Measurements from ENCODE around the gene KCNK7.

KCNK7 gene

GRCh38 chr11:65585396-65586246 is 10.0 kb downstream of the KCNK7 start:
- no peak for DNase-seq

DNA sequence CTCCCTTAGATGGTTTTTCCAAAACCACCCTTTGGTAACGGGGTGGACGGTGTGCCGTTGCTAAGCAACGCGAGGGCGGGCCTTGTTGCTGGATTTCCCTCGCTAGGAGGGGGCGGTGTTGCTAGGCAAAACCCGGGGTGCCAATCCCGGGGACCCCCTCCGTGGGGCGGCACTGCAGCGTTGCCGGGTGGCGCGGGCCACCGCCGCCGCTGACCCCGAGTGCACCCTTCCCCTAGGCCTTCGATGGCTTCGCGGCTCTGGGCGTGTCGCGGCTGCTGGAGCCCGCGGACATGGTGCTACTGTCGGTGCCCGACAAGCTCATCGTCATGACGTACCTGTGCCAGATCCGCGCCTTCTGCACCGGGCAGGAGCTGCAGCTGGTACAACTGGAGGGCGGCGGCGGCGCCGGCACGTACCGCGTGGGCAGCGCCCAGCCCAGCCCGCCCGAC is 10.9 kb downstream of the KCNK7 start:
- no peak for DNase-seq

GRCh38 chr11:65584106-65584505 is 11.5 kb downstream of the KCNK7 start:
- no peak for DNase-seq

GRCh38 chr11:65583589-65583988 is 12.0 kb downstream of the KCNK7 start:
- DNase-seq, result no peak

DNA sequence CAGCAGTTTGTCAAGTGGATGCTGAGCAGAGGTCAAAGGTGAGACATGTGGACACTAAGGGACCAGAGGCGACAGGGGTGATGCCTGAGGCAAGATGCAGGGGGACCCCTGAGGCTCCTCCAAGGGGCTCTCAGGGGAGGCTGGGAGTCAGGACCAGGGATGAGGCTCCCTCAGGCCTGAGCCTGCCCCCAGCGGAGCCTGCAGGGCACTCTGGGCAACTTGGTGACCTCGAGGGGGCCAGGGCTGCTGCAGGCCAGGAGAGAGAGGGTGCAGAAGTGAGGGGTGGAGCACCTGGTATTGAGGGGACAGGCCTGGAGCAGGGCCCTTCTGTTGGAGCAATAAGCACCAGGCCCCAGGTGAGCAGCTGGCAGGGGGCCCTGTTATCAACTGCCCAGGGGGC is 13.7 kb downstream of the KCNK7 start:
- no peak for DNase-seq

- DNase-seq, result no peak
These were observed 14.8 kb downstream of the KCNK7 start for GRCh38 chr11:65580756-65581155.

DNA sequence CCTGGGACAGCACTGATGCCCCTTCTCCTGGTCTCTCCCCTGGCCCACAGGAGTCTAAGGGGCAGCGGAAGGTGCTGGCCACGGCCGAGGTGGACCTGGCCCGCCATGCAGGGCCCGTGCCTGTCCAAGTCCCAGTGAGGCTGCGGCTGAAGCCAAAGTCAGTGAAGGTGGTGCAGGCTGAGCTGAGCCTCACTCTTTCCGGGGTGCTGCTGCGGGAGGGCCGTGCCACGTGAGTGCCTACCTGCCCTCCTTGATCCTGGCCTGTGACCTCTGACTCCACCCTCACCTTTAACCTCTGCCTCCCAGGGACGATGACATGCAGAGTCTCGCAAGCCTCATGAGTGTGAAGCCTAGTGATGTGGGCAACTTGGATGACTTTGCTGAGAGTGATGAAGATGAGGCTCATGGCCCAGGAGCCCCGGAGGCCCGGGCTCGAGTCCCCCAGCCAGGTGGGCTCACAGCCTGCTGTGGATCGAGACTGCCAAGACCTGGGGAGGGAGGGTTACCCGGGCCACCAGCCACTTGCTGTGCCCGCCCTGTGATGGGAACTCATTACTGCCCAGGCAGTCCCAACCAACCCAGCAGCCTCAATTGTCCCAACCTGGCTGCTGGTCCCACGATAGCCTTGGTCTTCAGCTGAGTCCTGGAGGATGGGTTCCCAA is 15.4 kb downstream of the KCNK7 start:
- DNase-seq, result no peak

GRCh38 chr11:65579291-65579690 is 16.3 kb downstream of the KCNK7 start:
- DNase-seq, result no peak

DNA sequence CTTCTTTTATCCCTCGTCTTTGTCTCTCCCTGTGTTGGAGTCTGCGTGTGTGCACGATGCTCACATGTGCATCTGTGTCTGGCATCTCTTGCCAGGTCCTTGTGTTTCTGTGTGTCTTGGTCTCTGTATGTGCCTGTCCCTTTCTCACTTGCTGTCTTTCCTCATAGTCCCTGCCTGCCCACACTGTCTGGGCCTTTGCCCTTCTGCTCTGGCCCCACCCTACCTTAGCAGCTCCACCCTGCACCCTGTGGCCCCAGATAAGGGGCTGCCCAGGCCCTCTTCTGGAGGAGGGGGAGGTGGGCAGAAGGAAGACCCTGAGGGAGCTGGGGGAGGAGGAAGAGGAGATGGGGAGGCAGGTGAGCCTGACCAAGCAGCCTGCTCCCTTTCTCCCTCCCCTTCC is 16.9 kb downstream of the KCNK7 start:
- no peak for DNase-seq

GRCh38 chr11:65578134-65578533 is 17.5 kb downstream of the KCNK7 start:
- no peak for DNase-seq

DNA sequence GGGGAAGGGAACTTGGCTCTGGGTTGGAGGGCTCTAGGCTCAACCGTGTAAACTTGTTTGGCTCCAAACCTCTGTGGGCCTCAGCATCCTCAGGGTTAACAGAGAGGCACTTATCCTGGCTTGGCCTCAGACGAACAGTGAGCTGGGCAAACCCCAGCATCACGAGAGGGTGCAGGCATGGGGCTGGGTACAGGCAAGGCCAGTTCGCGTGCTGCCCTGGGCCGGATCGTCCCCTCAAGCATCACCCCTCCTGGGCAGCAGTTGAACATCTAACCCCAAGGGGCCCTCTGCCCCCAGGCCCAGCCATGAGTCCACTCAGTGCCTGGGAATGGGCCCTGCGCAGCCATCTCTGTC is 17.9 kb downstream of the KCNK7 start:
- DNase-seq, result no peak

GRCh38 chr11:65576867-65577755 is 18.5 kb downstream of the KCNK7 start:
- no peak for DNase-seq

DNA sequence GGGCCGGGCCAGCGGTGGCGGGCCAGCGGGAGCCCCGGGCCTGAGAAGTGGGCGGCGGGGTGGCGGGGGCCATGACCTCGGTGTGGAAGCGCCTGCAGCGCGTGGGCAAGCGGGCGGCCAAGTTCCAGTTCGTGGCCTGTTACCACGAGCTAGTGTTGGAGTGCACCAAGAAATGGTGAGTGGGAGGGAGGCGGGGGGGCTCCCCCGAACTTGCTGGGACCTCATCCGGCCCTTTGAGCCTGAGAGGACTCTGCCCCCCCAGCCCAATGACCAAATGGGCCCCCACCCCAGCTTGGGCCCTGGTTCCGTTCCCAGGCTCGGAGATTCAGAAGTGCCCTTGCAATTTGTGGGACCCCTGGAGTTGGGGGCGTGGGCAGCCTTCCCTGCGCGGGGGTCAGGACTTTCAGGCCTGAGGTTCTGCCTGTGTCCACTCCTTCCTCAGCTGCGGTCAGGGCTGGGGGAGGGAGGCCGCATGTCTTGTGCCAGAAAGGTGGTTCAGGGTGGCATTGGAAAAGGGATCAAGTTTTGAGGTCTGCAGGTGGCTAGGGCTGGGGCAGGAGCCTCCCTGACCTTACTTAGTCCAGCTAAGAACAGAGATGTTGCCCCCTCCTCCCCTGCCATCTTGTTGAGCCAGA is 19.3 kb downstream of the KCNK7 start:
- DNase-seq, result no peak

DNA sequence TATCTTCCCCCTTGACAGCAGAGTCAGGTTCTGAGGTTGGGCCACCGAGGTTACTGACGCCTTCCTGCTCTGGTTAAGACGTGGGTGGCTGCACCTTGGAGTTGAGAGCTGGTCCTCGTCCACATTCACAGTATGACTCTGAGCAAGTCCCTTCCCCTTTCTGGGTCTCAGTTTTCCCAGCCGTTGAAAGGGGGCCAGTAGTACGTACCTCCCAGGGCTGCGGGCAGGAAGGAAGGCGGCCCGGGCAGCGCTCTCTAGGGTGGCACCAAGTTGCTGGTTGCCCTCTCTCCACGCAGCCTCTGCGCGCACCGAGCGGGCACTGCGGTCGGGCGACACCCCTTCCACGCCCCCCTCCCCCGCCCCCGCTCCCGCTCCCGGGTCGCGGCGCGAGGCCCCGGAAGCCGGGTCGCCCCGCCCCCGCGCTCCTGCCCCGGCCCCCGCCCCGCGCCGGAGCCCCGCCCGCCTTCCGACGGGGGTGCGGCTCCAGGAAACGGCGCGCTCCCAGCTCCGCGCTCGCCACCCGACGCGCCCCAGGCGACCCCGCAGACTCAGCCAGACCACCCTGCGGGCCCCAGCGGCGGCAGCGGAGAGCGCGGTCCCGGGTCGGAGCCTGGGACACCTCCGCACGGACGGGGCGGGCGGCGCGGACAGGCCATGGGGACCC is 19.9 kb downstream of the KCNK7 start, which contains the start of gene EHBP1L1:
Gene EHBP1L1 (plus strand): TSS at position 486 of the 664 bp plus-strand sequence. CDS start 250 bp downstream, outside the sequence.
- DNase-seq, result no peak

GRCh38 chr11:65574811-65575567 is 20.6 kb downstream of the KCNK7 start:
- peak in 1 of 2 experiments; percentile 35 for DNase-seq

GRCh38 chr11:65574109-65574810 is 21.3 kb downstream of the KCNK7 start:
- peak in 1 of 2 experiments; percentile 30 for DNase-seq

GRCh38 chr11:65573391-65574079 is 22.1 kb downstream of the KCNK7 start:
- DNase-seq, result no peak

- DNase-seq, result peak; percentile 23 to 75
These were observed 23.1 kb downstream of the KCNK7 start, which contains the start of gene FAM89B for GRCh38 chr11:65572356-65573051. Gene FAM89B (plus strand): TSS chr11:65572538. CDS start chr11:65572670, 132 bp downstream.

DNA sequence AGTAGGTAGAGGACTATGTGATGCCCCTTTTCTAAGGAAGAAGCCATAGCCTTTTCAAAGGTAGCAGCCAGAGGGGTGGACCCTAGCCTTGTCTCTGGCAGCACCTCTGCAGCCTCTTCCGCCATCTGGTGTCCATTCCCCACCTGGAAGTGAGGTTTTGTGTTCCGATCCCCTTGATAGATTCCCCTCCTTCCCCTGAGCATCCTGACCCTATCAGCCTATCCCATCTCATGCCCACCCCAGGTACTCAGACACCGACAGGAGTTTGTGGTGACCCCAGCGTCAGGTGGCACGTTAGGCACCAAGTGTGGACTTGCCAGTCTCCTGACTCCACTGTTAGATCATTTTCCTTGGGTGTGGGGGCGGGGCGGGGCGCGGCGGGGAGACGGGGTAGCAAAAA is 23.7 kb downstream of the KCNK7 start:
- no peak for DNase-seq

Data from cerebellar nuclear complex (tissue), 1 donor.